Stimulated activated CD4-positive, alpha-beta T cell treated with anti-CD3 and anti-CD28 coated beads, TNF-alpha, amount 100 ng/mL, for 48 hours (primary cell): ENCODE data around the gene FAM163A.
A peak's percentile ranks its signal among the peaks of the same experiment; 100 is the strongest.
"Not testable (repeated sequence)": the region's sequence is repeated elsewhere in the genome, so short reads cannot be mapped to it uniquely, and the experiment has no call there.

Source experiments
- DNase-seq, 3 donors: peaks; one replicate each; pipeline ENCODE4 v3.0.0-alpha.2; 2020; ENCODE audit warnings: low read depth in 3 of 3

The FAM163A gene

DNA sequence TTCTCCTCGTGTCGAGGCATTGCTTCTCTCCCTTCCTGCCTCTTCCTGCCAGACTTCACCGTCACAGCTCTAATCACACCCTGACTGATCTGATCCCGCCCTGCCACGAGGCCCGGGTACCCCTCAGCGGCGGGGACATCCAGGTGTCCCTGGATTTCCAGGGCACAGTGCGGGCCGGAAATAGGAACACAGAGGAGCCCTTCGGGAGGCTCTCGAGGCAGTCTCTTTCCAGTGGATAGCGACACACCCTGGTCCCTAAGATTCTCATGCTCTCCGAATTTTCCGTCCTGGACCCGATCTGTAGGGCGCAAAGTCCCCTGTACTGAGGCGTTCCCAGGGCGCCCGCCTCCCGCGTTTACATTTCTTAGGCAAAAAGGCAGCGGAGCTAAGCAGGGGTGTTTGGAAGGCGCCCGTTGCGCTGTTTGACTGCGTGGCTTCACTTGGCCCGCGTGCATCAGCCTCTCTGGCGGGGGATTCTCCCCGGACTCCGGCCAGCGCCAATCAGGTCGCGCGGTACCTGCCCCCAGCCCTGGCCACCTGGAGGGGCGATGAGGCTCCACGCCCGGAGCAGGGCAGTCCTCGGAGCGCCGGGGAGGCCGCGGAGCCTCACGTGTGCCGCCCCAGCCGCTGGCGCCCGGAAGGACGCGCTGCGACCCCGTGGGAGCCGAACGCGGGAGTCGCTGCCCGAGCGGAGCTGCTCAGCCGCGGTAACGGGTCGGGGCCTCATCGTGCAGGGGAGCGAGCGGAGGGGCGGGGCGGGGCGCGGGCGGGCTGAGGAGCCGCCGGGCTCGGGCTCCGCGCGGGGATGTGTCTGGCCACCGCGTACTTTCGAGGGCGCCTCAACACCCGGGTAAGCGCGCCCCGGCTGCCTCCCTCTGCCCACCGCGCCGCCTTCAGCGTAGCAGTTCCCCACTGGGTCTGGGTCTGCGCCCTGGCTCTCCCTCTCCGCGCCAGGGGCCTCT lies at the start of gene FAM163A:
TSS of gene FAM163A (plus strand) at position 575 of the 962 bp plus-strand sequence. CDS start 69,807 bp downstream, outside the sequence.
- DNase-seq = peak in 1 of 3 donors; percentile 8

DNA sequence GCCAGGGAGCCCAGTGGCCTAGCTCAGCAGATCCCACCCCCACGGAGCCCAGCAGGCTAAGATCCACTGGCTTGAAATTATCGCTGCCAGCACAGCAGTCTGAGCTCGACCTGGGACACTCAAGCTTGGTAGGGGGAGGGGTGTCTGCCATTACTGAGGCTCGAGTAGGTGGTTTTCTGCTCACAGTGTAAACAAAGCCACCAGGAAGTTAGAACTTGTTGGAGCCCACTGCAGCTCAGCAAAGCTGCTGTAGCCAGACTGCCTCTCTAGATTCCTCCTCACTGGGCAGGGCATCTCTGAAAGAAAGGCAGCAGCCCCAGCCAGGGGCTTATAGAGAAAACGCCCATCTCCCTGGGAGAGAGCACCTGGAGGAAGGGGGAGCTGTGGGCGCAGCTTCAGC lies 48.6 kb upstream of the FAM163A start:
- not testable (repeated sequence) for DNase-seq

DNA sequence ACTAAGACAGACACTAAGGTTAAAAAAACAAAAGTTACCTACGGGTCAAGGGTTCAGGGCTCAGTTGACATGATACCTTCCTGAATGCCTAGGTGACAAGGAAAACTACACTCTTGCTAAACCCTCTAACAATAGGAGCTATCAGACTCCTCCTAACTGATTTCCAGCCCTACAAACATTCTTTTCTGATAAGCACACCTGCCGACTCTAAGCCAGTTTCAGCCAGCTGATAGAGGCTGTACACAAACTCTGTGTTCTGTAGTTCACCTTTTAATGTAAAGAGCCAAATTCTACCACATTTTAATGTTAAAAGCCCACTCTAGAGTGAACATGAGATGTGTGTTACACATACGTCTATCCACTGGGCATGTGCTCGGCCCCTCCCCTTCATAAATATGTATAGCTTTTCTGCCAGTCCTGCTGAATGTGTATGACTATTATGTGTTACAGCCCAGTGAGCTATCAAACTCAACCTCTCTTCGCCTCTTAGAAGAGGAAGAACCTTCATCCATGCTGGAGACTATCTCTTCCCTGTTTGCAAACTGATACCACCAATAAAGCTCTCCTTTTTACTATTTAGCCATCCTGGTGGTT lies 40.0 kb upstream of the FAM163A start:
- no peak for DNase-seq

DNA sequence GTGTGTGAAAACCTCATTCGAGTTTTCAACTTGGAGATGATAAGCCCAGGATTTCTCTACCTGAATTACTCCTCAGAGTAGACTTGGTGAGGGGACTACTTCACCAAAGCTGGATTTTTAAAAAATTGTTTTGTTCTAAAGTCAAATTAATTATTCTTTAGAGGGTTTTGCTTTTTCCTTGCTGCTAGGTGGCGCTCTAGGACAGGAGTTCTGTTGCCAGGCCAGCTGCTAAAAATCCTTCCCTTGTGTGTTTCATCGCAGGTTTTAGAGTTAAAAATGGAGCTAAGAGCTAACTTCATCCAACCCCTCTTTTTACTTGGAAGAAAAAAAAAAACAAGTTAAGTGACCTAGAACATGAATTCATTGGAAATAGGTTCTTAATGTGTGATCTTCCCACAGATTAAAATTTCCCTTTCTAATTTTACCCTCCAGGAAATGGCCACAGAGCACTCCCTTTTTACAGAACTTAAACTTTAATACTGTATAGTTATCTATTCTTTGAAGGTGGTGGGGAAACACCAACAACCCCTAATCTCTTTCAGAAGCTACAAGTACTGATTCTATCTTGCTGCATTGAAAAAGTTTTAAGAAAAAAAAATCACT lies 36.7 kb upstream of the FAM163A start:
- DNase-seq = peak; percentile 15 to 55 (median 37)

DNA sequence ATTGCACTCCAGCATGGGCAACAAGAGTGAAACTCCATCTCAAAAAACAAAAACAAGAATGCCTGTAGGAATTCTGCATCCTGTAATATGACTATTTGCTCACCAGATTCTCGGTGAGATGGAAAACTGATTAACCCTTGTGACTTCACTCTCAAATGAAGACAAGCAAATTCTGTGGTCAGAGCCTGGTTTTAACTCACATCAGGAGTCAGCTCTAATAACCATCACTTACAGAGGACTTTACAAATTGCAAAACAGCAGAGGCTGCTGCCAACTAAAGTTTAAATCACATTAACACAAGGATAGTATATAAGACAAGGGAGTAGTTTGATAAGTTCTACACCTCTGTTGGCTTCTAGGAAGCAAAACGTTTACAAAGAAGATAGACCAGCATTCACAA lies 35.7 kb upstream of the FAM163A start:
- no peak for DNase-seq

DNA sequence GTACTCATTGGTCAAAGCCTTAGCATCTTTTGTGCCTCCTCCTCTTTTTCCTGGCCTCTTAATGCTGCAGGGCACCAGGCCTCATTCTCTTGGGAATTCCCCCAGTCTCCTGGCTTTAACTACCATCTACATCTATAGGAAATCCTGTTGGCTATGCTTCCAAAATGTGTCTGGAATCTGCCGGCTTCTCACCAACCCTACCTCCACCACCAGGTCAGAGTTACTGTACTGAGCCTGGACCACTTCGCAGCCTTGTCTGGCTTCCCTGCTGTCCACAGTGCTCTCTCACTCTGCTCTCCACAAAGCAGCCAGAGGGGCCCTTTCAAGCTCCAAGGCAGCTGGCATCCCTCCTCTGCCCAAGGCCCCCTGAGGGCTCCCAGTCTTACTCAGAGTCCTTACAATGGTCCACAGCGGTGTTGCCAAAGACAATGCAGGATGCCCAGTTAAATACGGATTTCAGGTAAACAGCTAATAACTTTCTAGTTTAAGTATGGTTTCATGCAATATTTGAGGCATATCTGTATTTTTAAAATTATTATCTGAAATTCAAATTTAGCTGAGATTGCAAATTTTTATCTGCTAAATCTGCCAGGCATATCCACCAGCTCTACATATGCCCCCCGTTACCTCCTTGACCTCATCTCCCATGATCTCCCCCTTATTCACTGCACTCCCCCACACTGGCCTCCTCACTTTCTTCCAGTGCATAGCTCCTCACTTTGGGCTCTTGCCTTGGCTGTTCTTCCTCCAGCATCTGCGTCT lies 34.5 kb upstream of the FAM163A start:
- DNase-seq = no peak

DNA sequence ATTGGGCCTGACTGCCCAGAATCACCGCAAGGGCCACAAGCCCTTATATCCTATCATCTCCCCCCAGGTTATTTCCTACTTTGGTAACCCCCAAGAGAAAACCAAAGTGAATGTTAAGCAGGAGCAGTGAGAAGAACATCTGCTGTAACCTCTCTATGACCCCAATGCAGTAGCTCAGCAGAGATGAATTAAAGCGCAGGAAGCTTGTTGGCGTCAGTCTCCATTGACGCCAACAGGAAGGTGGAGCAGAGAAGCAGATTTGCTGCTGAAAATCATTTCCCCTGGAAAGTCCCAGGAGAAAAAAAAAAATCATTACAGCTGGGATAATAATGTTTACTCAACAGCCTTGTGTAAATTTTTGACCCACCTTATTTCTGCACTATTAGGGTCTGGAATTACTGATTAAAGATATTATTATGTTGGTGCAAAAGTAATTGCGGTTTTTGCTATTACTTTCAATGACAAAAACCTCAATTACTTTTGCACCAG lies 33.2 kb upstream of the FAM163A start:
- DNase-seq = no peak

DNA sequence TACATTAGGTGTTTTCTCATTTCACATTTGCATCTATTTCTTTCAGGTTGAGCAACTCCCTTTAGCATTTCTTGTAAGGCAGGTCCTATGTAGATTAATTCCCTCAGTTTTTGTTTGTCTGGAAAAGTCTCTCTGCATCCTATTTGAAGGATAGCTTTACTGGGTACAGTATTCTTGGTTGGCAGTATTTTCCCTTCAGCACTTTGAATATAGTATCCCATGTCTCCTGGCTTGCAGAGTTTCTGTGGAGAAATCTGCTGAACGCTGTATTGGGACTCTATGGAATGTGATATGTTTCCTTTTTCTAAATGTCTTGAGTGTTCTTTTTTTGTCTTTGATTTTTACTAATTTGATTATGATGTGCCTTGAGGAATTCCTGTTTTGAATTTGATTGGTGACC lies 28.9 kb upstream of the FAM163A start:
- DNase-seq = no peak

DNA sequence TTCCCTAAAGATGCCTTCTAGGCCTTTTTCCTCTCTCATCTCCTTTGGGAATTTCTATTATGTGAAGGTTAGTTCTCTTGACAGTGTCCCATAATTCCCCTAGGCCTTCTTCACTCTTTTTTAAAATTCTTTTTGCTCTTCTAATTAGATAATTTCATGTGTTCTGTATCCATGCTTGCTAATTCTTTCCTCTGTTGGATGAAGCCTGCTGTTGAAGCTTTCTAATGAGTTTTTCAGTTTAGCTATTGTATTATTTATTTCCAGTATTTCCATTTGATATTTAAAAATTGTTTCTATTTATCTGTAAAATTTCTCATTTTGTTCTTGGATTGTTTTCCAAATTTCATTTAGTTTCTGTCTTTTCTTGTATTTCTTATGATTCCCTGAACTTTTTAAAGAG lies 28.5 kb upstream of the FAM163A start:
- no peak for DNase-seq

DNA sequence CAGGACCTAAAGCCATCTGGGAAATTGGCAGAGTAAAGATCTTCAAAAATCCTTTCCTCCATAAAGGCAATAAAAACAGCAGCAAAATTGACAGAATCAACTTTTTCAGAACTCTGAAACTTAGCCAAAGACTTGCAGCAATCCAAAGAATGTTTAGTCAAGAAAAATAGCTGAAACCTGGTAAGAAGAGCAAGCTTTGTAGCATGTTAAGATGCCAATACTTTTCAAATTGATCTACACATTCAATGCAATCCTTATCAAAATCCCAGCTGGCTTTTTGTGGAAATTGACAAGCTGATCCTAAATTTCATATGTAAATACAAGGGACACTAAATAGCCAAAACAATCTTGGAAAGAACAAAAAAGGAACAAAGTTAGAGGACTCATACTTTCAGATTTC lies 23.8 kb upstream of the FAM163A start:
- no peak for DNase-seq

DNA sequence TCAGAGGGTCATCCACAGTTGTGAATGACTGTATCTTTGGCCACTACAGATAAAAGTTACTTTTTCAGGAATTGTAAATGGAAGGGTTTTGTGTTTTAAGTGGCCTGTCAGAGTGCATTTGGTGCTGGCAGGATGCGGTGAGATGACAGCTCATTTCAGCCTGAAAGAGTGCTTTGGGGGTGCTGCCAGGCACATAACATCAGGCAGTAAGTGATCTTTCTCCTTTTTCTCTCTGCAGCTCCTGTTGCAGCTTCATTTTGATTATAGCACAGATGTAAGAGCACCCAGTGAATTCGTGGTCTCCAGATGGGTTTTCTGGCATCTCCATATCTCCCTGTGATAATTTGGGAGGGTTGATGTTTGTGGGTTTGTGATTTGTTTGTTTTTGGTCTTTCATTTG lies 14.8 kb upstream of the FAM163A start:
- no peak for DNase-seq

DNA sequence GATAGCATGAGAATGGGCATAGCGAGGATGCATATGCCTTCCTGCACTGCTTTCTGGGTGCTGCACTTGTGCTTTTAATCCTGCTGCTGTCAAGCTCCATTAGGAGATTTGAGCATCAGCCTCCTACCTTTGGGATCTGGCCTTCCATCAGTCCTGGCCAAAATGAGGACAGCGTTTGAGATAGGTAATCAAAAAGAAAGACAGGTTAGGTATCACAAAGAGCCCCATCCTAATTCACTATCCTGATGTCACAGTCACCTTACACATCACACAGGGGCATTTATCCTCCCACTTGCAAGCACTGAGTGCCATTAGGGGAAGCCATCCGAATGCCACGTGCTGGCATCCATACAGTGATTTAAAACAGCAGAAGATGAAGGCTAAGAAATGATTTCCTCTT lies 13.2 kb upstream of the FAM163A start:
- DNase-seq = no peak

DNA sequence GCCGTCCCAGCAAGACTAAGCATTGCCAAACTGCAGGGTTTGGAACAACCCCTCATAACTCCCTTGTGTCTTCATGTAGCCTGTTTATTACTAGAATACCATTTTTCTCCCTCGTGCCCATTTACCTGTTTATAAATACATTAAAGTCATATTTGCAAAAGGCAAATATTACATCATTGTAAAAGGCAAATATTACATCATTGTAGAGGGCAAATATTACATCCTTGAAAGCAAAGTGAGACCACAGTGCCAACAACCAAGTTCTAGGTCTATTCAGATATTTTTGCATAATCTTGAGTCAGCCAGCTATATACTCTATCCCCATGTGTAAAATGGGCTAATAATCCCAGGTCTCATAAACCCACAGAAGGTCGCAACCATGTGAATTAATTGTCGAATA lies 11.4 kb upstream of the FAM163A start:
- no peak for DNase-seq

DNA sequence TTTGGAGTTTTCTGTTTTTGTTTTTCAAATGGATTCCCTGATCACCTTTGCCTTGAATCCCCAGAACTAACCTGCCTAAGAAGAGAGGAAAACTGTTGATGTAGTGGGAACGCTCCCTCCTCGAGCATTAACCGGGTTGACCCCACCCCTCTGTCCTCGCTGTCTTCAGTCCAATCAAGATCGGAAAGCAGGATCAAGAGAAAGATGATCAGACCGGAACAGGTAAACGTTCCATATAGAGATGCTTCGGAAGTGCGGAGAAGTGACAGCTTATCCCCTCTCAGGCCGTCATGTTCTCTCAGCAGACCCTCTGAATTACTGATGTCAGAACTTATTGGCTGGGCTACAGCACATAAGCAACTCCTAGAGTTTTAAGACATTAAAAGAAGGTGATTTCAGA lies 800 bp upstream of the FAM163A start:
- no peak for DNase-seq

DNA sequence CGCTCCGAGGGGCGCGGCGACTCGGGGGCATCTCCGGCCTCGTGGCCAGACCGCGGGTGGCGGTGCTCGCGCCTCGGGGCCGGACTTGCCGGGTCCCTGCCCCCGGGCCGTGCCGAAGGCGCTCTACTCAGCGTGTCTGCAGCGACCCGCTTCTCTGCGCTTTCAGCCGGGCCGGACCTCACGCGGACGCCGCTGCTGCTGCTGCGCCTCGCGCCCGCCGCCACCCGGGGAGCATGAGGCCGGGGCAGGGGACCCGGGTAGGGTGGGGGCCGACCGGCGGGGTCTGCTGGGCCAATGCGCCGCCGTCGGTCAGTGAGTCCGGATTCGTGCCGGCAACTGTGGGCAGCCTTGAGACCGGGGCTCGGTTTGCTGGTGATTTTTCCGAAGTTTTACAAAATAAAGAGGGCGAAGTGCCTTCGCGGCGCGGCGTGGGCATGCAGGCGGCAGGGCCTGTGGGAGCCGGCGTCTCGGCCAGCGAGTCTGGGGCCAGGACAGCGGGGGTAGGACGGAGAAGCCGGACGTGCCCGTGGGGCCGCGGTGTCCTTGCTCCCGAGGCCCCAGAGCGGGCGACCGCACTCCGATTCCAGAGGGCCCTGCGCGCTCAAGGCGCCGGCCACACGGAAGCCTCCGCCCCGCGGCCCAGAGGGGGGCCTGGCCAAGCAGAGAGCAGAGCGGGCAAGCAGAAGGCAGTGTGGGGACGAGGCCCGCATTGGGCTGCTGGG lies 749 bp downstream of the FAM163A start:
- DNase-seq = no peak

DNA sequence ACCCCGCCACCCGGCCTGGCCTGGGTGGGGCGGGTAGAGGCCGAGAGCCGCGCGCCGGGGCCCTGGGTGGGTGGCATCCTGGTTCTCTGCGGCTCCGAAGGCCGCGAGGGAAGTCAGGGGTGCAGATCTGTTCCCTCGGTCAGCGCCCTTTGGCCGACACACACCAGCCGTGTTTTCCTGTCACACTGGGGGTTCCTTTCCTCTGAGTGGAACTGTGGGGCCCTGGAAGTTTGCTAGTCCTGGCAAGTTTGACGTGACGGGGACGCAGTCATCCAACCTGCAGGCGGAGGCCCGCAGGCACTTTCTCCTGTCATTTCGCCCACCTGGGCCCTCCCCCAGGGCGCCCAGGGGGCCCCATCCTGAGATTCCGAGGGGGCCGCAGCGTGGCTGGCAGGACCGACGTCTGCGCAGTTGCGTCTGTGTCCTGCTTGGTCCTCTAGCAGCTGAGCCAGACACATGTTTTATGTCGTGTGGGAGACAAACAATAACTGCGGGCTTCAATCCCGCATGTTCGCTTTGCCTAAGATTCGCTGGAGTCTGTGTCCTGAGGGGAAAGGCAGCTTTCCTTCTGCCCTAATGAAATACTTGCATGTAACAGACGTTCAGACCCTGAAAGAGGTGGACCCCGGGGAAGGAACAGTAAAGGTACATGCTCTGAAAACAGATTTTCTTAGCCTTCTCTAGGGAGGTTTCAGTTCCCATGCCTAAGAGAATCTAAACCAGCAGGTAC lies 1.5 kb downstream of the FAM163A start:
- DNase-seq = no peak

DNA sequence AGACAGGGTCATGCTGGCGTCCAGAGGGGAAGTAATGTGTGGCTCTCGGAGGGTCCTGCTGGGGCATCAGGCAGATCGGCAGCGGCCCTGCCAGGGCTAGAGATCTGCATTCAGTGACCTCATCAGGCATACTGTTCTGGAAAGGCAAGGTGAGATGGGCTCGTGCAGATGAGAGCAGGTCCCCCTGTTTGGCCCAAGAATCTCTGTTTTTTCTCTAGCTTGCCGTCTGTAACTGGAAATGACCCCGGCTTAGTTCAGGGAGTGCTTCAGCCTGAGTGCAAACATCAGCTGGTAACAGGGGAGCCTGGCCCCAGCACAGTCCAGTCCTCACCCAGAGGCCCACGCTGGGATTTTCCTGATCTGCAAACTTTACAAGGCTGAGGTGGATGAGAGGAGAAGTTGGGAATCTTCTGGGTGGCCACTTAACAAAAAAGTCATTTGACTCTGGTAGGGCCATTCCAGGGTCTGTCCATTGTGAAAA lies 2.1 kb downstream of the FAM163A start:
- DNase-seq = no peak

DNA sequence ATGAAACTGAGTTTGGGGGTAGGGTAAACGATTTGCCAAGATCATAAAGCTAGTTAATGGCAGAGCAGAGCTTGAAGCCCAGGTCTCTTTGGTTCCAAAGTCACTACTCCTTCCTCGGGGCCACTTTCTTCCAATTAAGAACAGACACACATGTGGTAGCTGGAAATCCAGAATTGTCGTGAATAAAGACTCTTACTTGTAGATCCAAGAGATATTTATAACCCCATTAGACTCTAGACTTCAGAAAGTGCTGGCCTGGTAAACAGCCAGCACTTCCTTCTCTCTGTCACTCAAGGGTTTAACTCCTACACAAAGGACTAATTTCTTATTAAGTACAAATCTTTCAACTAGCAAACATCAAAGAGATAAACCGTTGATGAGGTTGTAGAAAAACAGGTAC lies 2.7 kb downstream of the FAM163A start:
- DNase-seq = no peak

DNA sequence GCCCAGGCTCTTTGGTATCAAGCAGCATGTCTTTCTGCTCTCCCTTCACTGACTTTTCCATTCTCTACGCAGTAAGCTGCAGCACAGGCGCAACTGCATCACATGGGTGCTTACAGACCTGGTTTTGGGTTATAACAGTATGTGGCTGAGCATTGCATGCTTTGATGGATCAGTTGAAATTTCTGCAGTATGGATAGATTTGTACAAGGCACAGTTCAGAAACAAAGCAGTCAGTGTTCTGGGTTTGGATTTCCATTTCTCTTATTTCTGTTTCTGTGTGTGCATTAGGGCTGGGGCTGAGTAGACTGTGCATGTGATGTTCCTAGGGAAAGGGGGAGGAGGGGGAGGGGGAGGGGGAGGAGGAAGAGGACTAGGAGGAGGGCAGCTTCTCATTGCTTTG lies 4.5 kb downstream of the FAM163A start:
- no peak for DNase-seq

DNA sequence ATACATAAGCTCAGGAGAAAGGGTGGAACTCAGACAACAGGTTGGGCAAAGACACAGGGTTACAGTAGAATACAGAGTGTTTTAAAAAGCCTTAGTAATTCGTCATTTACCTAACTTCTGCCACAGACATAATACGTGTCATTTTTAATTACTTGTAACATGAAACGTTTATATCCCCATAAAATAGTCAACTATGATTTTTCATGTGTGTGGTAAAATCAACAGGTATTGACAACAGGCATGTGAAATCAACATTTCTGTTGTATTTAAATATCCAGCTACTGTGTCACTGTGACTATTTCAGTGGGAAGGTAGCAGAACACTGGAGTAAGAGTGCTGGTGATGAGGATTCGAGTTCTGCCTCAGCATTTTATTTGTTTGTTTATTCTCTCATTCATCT lies 5.7 kb downstream of the FAM163A start:
- DNase-seq = no peak
